Measurements from ENCODE around the gene ZCCHC13.

ZCCHC13 gene

DNA sequence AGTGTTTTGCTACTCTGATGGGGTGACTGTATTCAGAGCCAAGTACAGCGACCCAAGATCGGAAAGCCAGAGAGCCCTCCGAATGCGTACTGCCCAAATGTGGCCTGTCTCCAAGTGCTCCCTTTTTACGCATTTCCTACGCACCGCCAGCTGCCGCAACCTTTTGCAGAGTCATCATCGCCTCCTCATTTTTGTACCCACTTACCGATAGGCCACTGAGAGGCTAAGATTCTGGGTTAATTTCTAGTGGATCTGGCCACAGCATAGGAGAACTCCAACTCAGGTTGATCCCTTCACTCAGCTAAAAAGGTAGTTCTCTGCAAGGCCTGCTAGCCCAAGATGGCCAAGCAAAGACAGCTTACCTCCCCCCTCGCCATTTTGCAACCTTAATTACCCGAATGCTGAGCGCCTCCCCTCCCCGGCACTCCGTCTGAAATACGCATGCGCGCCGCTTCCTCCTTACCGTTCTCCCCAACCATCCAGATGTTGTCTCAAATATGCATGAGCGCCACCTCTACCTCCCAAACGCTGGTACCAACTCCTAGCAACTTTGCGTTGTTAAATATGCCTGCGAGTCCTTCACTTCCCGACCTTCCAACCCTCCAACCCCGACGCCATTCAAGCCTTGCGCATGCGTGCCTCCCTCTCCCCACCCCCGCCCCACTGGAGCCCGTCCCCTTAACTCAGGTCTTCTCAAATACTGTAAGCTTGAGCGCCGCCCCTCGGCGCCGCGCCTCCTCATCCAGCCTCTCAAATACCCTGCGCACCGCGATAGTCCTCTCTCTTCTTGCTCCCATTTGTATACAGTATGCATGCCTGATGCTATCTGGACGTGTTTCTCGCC is 11.8 kb upstream of the ZCCHC13 start:
- DNase-seq (ENCODE audit: low read depth), result peak; percentile 92
- TF ChIP-seq, protein P1, sequence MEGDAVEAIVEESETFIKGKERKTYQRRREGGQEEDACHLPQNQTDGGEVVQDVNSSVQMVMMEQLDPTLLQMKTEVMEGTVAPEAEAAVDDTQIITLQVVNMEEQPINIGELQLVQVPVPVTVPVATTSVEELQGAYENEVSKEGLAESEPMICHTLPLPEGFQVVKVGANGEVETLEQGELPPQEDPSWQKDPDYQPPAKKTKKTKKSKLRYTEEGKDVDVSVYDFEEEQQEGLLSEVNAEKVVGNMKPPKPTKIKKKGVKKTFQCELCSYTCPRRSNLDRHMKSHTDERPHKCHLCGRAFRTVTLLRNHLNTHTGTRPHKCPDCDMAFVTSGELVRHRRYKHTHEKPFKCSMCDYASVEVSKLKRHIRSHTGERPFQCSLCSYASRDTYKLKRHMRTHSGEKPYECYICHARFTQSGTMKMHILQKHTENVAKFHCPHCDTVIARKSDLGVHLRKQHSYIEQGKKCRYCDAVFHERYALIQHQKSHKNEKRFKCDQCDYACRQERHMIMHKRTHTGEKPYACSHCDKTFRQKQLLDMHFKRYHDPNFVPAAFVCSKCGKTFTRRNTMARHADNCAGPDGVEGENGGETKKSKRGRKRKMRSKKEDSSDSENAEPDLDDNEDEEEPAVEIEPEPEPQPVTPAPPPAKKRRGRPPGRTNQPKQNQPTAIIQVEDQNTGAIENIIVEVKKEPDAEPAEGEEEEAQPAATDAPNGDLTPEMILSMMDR (conservative IDR thresholded peaks at IDR 0.05; ENCODE audit: low read depth, low read length), result peak; percentile 38
- H3K4me3 ChIP-seq (ENCODE audit: low read depth, low read length), result peak overlapping the region; percentile 77

- peak overlapping the region; percentile 77 for H3K4me3 ChIP-seq (ENCODE audit: low read depth, low read length)
- no peak for DNase-seq (ENCODE audit: low read depth)
- TF ChIP-seq, protein P1 (conservative IDR thresholded peaks at IDR 0.05; ENCODE audit: low read depth, low read length), result no peak
Measured at GRCh38 chrX:74292808-74293123, 11.2 kb upstream of the ZCCHC13 start.

GRCh38 chrX:74293343-74293946 is 10.5 kb upstream of the ZCCHC13 start:
- peak; percentile 78 for DNase-seq (ENCODE audit: low read depth)
- TF ChIP-seq, protein P1 (conservative IDR thresholded peaks at IDR 0.05; ENCODE audit: low read depth, low read length), result no peak

DNA sequence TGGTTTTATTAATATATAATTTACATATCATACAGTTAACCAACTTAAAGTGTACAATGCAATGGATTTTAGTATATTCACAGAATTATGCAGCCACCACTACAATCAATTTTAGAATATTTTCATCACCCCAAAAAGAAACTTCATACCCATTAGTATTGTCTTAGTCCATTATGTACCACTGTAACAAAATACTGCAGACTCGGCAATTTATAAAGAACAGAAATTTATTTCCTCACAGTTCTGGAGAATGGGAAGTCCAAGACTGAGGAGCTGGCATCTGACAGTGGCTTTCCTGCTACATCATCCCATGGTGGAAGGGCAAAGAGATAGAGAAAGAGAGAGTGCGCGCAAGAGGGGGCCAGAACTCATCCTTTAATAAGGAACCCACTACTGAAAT is 8.9 kb upstream of the ZCCHC13 start:
- no peak for DNase-seq (ENCODE audit: low read depth)
- TF ChIP-seq, protein P1 (conservative IDR thresholded peaks at IDR 0.05; ENCODE audit: low read depth, low read length), result no peak
- H3K4me3 ChIP-seq (ENCODE audit: low read depth, low read length), result no peak overlapping the region

More at GRCh38 chrX:74293343-74293946, 10.5 kb upstream of the ZCCHC13 start:
- H3K4me3 ChIP-seq (ENCODE audit: low read depth, low read length), result peak overlapping the region; percentile 77

- TF ChIP-seq, protein P1 (conservative IDR thresholded peaks at IDR 0.05; ENCODE audit: low read depth, low read length), result no peak
- DNase-seq (ENCODE audit: low read depth), result no peak
Measured at GRCh38 chrX:74297766-74298165, 6.2 kb upstream of the ZCCHC13 start.

DNA sequence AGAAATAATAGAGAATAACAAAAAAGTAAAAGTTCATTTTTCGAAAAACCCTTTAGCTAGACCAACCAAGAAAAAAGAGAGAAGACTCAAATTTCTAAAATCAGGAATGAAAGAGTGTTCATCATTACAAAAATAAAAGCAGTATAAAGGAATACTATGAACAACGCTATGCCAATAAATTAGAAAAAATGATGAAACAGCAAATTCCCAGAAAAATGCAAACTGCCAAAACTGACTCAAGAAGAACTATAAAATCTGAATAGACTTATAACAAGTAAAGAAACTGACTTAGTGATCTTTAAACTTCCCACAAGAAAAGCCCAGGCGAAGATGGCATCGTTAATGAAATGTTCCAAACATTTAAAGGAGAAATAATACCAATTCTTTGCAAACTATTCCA is 3.1 kb upstream of the ZCCHC13 start:
- no peak overlapping the region for H3K4me3 ChIP-seq (ENCODE audit: low read depth, low read length)
- TF ChIP-seq, protein P1 (conservative IDR thresholded peaks at IDR 0.05; ENCODE audit: low read depth, low read length), result no peak
- DNase-seq (ENCODE audit: low read depth), result no peak

More at GRCh38 chrX:74297766-74298165, 6.2 kb upstream of the ZCCHC13 start:
- no peak overlapping the region for H3K4me3 ChIP-seq (ENCODE audit: low read depth, low read length)
